Activated naive CD4-positive, alpha-beta T cell (primary cell): Measurements from ENCODE around the gene NLGN2.

Experiments
- DNase-seq, 4 experiments: peaks; one replicate each; lab custom pipeline; 2025; lab: John Stamatoyannopoulos, UW

The NLGN2 gene

GRCh38 chr17:7466318-7466638 lies 58.6 kb downstream of the NLGN2 start:
- no peak for DNase-seq

GRCh38 chr17:7466639-7467341 lies 59.1 kb downstream of the NLGN2 start:
- no peak for DNase-seq

GRCh38 chr17:7467498-7467897 lies 59.9 kb downstream of the NLGN2 start:
- DNase-seq, result no peak

- DNase-seq, result no peak
These were observed 60.6 kb downstream of the NLGN2 start for GRCh38 chr17:7468290-7468689.

- DNase-seq, result no peak
These were observed 61.3 kb downstream of the NLGN2 start for GRCh38 chr17:7468804-7469389.
